Stimulated activated CD8-positive, alpha-beta memory T cell treated with anti-CD3 and anti-CD28 coated beads, Interleukin-4, amount 100 ng/mL, for 48 hours (primary cell): ENCODE measurements around the gene KDM4B.
"Not testable (repeated sequence)": the region's sequence is repeated elsewhere in the genome, so short reads cannot be mapped to it uniquely, and the experiment has no call there.

Experiments
- DNase-seq: peaks from one replicate; pipeline ENCODE4 v3.0.0-alpha.2; 2020

Gene KDM4B

GRCh38 chr19:4968462-4969291 lies at the start of gene KDM4B:
Gene KDM4B (plus strand): TSS chr19:4969113. CDS start chr19:5032891, 63,778 bp downstream.
- DNase-seq: peak; percentile 98

- no peak for DNase-seq
Observed at GRCh38 chr19:4922530-4923275, 46.2 kb upstream of the KDM4B start.

- DNase-seq: no peak
Observed at GRCh38 chr19:4923276-4923747, 45.6 kb upstream of the KDM4B start.

- no peak for DNase-seq
Observed at GRCh38 chr19:4929186-4929585, 39.7 kb upstream of the KDM4B start.

- DNase-seq: no peak
Observed at GRCh38 chr19:4930664-4931063, 38.2 kb upstream of the KDM4B start.

GRCh38 chr19:4932711-4933110 lies 36.2 kb upstream of the KDM4B start:
- no peak for DNase-seq

GRCh38 chr19:4933528-4933927 lies 35.4 kb upstream of the KDM4B start:
- DNase-seq: no peak

GRCh38 chr19:4935444-4935843 lies 33.5 kb upstream of the KDM4B start:
- no peak for DNase-seq

GRCh38 chr19:4937060-4937459 lies 31.9 kb upstream of the KDM4B start:
- no peak for DNase-seq

- not testable (repeated sequence) for DNase-seq
Observed at GRCh38 chr19:4938461-4938860, 30.5 kb upstream of the KDM4B start.

- DNase-seq: no peak
Observed at GRCh38 chr19:4939466-4939865, 29.4 kb upstream of the KDM4B start.

GRCh38 chr19:4941638-4942169 lies 27.2 kb upstream of the KDM4B start:
- DNase-seq: not testable (repeated sequence)

GRCh38 chr19:4950650-4951049 lies 18.3 kb upstream of the KDM4B start:
- DNase-seq: not testable (repeated sequence)

- DNase-seq: no peak
Observed at GRCh38 chr19:4951656-4952055, 17.3 kb upstream of the KDM4B start.

- DNase-seq: no peak
Observed at GRCh38 chr19:4952945-4953344, 16.0 kb upstream of the KDM4B start.

GRCh38 chr19:4954320-4955149 lies 14.4 kb upstream of the KDM4B start:
- DNase-seq: not testable (repeated sequence)

- no peak for DNase-seq
Observed at GRCh38 chr19:4955274-4955673, 13.6 kb upstream of the KDM4B start.

GRCh38 chr19:4957981-4958380 lies 10.9 kb upstream of the KDM4B start:
- no peak for DNase-seq

- no peak for DNase-seq
Observed at GRCh38 chr19:4962085-4962619, 6.8 kb upstream of the KDM4B start.

- no peak for DNase-seq
Observed at GRCh38 chr19:4965061-4965460, 3.9 kb upstream of the KDM4B start.

- DNase-seq: no peak
Observed at GRCh38 chr19:4966591-4966990, 2.3 kb upstream of the KDM4B start.

- no peak for DNase-seq
Observed at GRCh38 chr19:4967738-4968461, 1.0 kb upstream of the KDM4B start.
